GM23338 (cell line): Measurements from ENCODE around the gene LRP4.

ENCODE experiments used
- CTCF ChIP-seq, 2 experiments: fragments of 200-600 bp in 1 of 2; sonication (generic) in 1 of 2; conservative IDR thresholded peaks; 2 replicates each; pipeline versions ENCODE4 v1.5.1 to v1.6.1; 2016 to 2017; ENCODE audit warnings: antibody characterized with exemption in 2 of 2, low read depth in 2 of 2, mild to moderate bottlenecking in 2 of 2, moderate library complexity in 1 of 2
- POLR2AphosphoS5 ChIP-seq: IDR thresholded peaks from 2 replicates; pipeline ENCODE4 v1.6.1; 2016; ENCODE audit warnings: antibody characterized with exemption, low read depth
- ZNF462 ChIP-seq: fragments of 250-450 bp; sonication (Bioruptor Pico); IDR thresholded peaks from 2 replicates; pipeline ENCODE4 v1.5.0; 2020; ENCODE audit warnings: mild to moderate bottlenecking, moderate library complexity

GRCh38 chr11:46918788-46919513, 601 bp upstream of the LRP4 start:
- no peak for TF ChIP-seq CTCF (conservative IDR thresholded peaks at IDR 0.05; ENCODE audit: low read depth in 2 of 2)
- no peak for TF ChIP-seq POLR2AphosphoS5
- TF ChIP-seq ZNF462 (CRISPR knock-in tag): no peak
